Epidermal melanocyte (primary cell): ENCODE measurements around the gene DOCK2.

Experiments
- DNase-seq: peaks from one replicate; pipeline ENCODE4 v3.0.0; 2011; ENCODE audit warnings: low spot score; ENCODE audit not compliant: insufficient read length

DOCK2 gene

DNA sequence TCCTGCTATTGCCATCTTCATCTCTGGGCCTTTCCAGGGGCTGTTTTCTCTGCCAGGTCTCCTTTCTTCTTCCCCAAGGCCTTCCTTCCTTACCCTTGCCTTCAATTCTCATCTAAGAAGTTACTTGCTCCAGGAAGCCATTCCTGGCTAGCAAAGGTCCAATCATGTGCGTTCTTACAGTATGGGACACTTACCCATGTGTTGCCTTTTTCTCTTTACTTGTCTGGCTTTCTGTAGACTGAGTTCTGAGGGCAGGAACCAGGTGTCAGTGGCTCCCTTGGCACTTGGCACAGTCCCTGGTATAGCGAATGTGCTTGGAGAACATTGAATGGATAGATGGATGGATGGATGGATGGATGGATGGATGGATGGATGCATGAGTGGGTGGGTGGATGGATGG, 478.9 kb downstream of the DOCK2 start:
- no peak for DNase-seq

GRCh38 chr5:170117736-170118135, 480.7 kb downstream of the DOCK2 start:
- DNase-seq = no peak

DNA sequence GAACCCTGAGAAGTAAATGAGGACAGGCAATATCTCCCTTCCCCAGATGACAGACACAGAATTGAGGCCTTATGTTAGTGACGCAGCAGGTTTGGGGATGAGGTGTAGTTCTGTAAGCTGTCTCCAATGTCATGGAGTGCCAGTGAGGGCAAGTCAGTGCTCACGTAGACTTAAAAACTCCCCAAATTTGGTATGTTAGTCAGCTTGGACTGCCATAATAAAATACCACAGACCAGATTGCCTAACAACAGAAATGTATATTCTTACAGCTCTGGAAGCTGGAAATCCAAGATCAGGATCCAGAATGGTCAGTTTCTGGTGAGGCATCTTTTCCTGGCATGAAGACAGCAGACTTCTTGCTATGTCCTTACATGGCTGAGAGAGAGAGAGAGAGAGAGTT, 483.5 kb downstream of the DOCK2 start:
- no peak for DNase-seq

DNA sequence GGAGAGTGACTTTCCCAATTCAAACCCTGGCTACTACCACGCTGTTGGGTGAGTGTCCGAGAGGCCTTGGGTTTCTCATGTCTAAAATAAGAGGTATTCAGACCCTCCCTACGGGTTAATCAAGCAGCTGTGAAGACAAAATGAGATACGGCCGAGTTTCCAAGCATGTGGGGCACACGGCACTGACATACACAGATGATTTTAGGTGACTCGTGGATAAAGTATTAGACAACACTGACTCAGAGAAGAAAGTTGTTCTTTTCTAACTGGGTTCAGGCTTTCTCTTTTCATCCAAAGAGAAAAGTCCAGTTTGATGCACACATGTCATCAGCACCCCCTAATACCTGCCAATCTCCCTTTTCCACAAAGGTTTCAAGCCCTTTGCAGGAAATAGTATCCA, 484.2 kb downstream of the DOCK2 start:
- no peak for DNase-seq

DNA sequence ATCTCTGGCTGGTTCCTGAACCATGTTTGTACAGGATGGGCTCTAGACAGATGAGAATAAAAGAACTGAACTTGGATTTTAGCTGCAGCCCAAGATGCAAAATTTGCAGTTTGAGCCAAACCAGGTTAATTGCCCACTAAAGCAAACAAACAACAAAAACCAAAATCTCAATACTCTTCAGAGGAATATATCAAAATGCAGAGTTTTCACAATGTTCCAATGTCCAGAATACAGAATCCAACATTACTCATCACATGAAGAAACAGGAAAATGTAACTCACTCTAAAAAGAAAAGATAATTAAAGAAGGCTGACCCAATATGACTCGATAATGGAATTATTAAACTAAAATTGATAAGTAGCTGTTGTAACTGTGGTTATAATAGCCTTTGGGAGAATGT, 489.0 kb downstream of the DOCK2 start:
- no peak for DNase-seq

DNA sequence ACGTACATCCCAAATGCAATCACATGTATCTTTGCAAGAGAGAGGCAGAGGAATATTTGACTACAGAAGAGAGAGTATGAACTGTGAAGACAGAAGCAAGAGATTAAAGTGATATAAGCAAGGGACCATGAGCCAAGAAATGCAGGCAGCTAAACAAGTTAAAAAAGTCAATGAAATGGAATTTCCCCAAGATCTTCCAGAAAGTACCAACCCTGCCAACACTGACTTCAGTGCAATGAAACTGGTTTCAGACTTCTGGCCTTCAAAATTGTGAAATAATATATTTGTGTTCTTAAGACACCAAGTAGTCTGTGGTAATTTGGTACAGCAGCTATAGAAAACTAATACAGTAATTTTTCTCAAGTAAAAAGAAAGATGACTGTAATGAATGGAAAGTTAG, 489.6 kb downstream of the DOCK2 start:
- no peak for DNase-seq

GRCh38 chr5:170131235-170131634, 494.2 kb downstream of the DOCK2 start:
- no peak for DNase-seq

DNA sequence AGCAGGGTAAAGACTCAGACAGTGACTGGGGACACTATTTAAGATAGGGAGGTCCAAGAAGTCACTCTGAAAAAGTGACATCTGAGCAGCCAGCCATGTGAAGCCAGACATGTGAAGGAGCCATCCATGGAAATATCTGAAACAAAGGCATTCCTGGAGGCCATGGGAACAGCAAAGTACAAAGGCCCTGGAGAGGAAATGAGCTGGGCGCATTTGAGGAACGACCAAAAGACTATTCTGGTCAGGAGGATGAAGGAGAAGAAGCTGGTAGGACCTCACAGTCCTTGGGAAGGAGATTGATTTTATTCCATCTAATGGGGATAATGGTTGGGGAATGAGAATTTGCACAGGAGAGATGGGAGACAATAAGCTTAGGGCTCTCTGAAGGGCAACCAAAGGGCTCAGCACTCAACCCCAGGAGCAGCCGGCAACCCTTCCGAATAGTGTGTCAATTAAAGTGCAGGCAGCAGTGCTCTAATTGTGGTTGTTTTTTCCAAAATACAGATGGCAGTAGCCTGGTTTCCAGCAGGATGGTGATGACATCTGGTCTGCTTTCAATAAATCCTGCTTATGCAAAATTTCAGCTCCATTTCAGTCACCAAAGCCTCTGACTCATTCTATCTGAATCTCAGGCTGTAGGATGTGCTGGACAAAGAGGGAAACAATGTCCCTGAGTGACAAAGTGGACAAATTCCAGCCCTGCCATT, 495.3 kb downstream of the DOCK2 start:
- DNase-seq = peak; percentile 76
